Activated naive CD4-positive, alpha-beta T cell treated with anti-CD3 and anti-CD28 coated beads, Interleukin-2, amount 10 ng/mL, durations not matched to agents 7 days and 5 days (primary cell): ENCODE measurements around the gene HOXA1.

Experiments
- CTCF ChIA-PET: fragments of 350-600 bp; sonication (Branson Sonifier 250); formaldehyde crosslinking; loops from one replicate; lab custom pipeline; 2021; ENCODE audit warnings: antibody characterized with exemption; lab: Charles Lee
- DNase-seq: peaks from one replicate; pipeline ENCODE4 v3.0.0-alpha.2; 2020
- H3K27ac Mint-ChIP-seq: one replicate; pipeline ENCODE4 v1.8.0; 2021; ENCODE audit warnings: mild to moderate bottlenecking, moderate library complexity, mixed read lengths
- H3K27me3 Mint-ChIP-seq: one replicate; pipeline ENCODE4 v1.8.0; 2021; ENCODE audit warnings: mild to moderate bottlenecking, mixed read lengths
- H3K36me3 Mint-ChIP-seq: one replicate; pipeline ENCODE4 v1.8.0; 2021; ENCODE audit warnings: mixed read lengths
- H3K4me1 Mint-ChIP-seq: one replicate; pipeline ENCODE4 v1.8.0; 2021; ENCODE audit warnings: mixed read lengths
- H3K4me3 Mint-ChIP-seq: one replicate; pipeline ENCODE4 v1.8.0; 2021; ENCODE audit warnings: mild to moderate bottlenecking, moderate library complexity, mixed read lengths
- H3K9me3 Mint-ChIP-seq: one replicate; pipeline ENCODE4 v1.8.0; 2021; ENCODE audit warnings: mixed read lengths

Gene HOXA1

DNA sequence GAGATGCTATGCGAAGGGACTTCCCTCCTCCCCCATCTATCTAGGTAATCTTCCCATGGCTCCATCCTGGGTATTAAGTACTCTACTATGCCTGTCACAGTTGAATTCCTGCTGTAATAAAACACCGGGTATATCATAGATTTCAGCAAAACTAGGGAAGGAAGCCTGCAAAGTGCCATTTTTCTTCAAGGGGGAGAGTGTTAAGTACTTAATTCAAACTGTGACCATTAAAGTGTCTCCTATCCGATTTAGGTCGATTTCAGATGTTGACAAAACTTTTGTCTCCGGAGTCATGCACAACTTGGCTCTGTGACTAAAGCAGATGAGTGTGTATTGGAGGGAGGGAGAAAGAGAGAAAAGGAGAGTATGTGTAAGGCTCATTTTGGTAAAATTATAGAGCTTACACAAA is 30.2 kb upstream of the HOXA1 start:
- H3K4me1 Mint-ChIP-seq = no peaks in the 10 kb centered on the region
- CTCF ChIA-PET = no interaction called here
- no peaks in the 10 kb centered on the region for H3K9me3 Mint-ChIP-seq
- no peaks in the 10 kb centered on the region for H3K36me3 Mint-ChIP-seq
- no peak for DNase-seq
- peaks cover 26% of the 10 kb centered on the region for H3K27me3 Mint-ChIP-seq
- no peak overlapping the region for H3K27ac Mint-ChIP-seq
- no peak overlapping the region for H3K4me3 Mint-ChIP-seq

DNA sequence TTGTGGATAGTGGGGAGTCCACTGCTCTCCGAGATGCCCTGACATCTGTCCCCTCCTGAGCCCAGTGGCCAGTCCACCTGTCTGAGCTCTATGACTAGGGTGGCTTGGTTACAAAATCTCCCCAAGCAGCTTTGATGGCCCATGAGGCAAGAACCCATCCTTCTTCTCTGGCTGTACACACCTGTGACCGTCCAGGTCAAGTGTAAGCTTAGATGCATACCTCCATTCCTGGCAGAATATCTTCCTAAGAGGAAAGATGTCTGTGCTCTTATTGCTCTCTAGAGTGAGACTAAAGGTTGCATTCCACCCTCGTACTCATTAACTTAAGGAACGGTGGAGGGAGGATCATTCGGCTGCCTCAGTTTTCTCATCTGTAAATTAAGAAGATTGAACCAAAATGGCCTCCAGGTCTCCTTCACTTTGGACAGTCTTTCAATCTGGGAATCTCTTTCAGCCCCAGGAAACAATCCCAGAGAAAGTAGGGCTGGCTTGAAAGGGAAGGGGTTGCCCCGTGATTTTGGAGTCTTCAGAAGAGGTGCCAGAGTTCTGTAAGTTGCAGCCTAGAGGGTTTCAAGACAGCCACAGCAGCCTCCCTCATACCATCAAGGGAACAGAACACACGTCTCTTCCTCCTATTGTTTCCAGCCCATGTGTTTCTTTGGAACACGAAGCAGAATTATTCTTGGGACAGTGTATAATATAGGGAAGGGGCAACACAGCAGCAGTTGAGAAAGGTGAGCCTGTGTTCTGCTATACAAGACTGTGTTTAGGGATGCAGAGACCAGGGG is 29.3 kb upstream of the HOXA1 start:
- no peak overlapping the region for H3K4me3 Mint-ChIP-seq
- H3K27ac Mint-ChIP-seq = no peak overlapping the region
- H3K4me1 Mint-ChIP-seq = no peaks in the 10 kb centered on the region
- DNase-seq = no peak
- peaks cover 26% of the 10 kb centered on the region for H3K27me3 Mint-ChIP-seq
- no peaks in the 10 kb centered on the region for H3K9me3 Mint-ChIP-seq
- CTCF ChIA-PET = no interaction called here
- no peaks in the 10 kb centered on the region for H3K36me3 Mint-ChIP-seq

DNA sequence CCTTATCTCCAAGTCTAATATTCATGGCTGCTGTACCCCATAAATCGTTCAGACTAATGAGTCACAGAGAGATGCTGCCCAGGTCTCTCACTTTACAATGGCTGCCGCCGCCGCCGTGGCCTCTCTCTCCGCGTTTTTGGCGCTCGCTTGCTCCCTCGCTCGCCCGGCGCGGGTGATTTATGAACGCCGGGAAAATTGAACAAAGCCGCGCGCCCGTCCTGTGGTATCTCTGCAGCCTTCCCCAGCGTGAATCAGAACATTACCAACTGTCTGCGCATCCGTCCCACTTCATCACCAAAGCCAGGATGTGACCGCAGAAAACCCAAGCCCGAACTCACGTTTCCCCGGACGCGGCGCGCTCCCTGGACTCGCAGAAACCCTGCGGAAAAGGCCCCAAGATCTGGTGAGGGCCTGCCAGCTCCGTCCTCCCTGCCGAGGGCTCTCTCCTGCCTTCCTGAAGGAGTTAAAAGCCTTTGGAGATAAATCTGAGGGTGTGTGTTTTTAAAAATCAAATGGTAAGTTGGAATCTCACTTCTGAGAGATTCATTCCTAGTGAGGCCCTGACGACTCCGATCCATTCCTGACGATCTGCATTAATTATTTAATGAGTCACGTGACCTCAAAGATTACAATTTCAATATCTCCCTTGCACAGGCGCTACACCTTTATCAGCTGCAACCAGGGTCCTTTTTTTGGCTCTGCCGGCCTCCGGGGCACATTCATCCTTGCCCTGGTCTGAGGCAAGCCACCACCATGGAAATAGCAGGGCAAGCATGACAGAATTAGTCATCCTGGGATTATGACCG is 28.5 kb upstream of the HOXA1 start:
- H3K36me3 Mint-ChIP-seq = no peaks in the 10 kb centered on the region
- DNase-seq = no peak
- H3K9me3 Mint-ChIP-seq = no peaks in the 10 kb centered on the region
- H3K4me3 Mint-ChIP-seq = no peak overlapping the region
- no peak overlapping the region for H3K27ac Mint-ChIP-seq
- peaks cover 26% of the 10 kb centered on the region for H3K27me3 Mint-ChIP-seq
- CTCF ChIA-PET = no interaction called here
- H3K4me1 Mint-ChIP-seq = no peaks in the 10 kb centered on the region

- Mint-ChIP-seq H3K4me1 (no peaks in the 10 kb centered on the region), H3K27me3 (peaks cover 19% of the 10 kb centered on the region), H3K36me3 (no peaks in the 10 kb centered on the region), H3K27ac (no peak overlapping the region), H3K4me3 (no peak overlapping the region), H3K9me3 (no peaks in the 10 kb centered on the region)
- CTCF ChIA-PET = no interaction called here
- DNase-seq = no peak
Observed at GRCh38 chr7:27123477-27124053, 27.8 kb upstream of the HOXA1 start.

DNA sequence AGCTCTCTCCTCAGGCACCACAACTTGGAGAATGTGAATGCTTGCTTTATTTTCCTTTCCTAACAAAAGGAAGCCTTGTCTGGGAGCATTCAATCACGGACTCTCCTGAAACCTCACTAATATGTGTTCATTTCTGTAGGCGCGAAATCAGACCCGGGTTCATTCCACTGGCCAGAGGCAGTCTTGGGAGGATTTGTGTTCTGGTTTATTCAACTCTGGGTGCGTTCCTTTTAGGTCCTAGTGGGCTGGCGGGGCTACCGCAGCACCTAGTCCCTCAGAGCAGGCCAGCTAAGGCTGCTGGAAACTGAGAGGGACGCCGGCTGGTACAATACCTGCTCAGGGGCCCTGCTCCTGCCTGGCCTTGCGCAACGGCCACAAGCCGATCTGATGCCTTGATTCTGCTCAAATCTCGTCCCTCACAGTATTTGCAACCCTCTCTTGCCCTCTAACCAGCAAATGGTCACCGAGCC is 27.2 kb upstream of the HOXA1 start:
- no peaks in the 10 kb centered on the region for H3K9me3 Mint-ChIP-seq
- no peak overlapping the region for H3K27ac Mint-ChIP-seq
- no peak overlapping the region for H3K4me3 Mint-ChIP-seq
- peaks cover 19% of the 10 kb centered on the region for H3K27me3 Mint-ChIP-seq
- H3K36me3 Mint-ChIP-seq = no peaks in the 10 kb centered on the region
- no peak for DNase-seq
- H3K4me1 Mint-ChIP-seq = no peaks in the 10 kb centered on the region
- CTCF ChIA-PET = no interaction called here

- DNase-seq = no peak
- Mint-ChIP-seq H3K36me3 (no peaks in the 10 kb centered on the region), H3K27ac (no peak overlapping the region), H3K9me3 (no peaks in the 10 kb centered on the region), H3K4me3 (no peak overlapping the region), H3K27me3 (peaks cover 18% of the 10 kb centered on the region), H3K4me1 (no peaks in the 10 kb centered on the region)
- CTCF ChIA-PET = no interaction called here
Observed at GRCh38 chr7:27122077-27122910, 26.5 kb upstream of the HOXA1 start.

- Mint-ChIP-seq H3K4me3 (no peak overlapping the region), H3K36me3 (no peaks in the 10 kb centered on the region), H3K27ac (no peak overlapping the region), H3K9me3 (no peaks in the 10 kb centered on the region), H3K4me1 (no peaks in the 10 kb centered on the region), H3K27me3 (peaks cover 15% of the 10 kb centered on the region)
- DNase-seq = no peak
- CTCF ChIA-PET = no interaction called here
Observed at GRCh38 chr7:27121684-27122076, 25.9 kb upstream of the HOXA1 start.

GRCh38 chr7:27119412-27119911 is 23.7 kb upstream of the HOXA1 start:
- peaks cover 14% of the 10 kb centered on the region for H3K27me3 Mint-ChIP-seq
- H3K4me1 Mint-ChIP-seq = no peaks in the 10 kb centered on the region
- DNase-seq = no peak
- H3K27ac Mint-ChIP-seq = no peak overlapping the region
- CTCF ChIA-PET = interaction anchor here (0.9 kb wide), 1 partner anchor 9 kb away, joined by 3 read pairs; no protein-coding TSS in a partner anchor
- H3K9me3 Mint-ChIP-seq = no peaks in the 10 kb centered on the region
- H3K4me3 Mint-ChIP-seq = no peak overlapping the region
- no peaks in the 10 kb centered on the region for H3K36me3 Mint-ChIP-seq

- Mint-ChIP-seq H3K4me1 (no peaks in the 10 kb centered on the region), H3K27ac (no peak overlapping the region), H3K27me3 (peaks cover 12% of the 10 kb centered on the region), H3K9me3 (no peaks in the 10 kb centered on the region), H3K36me3 (no peaks in the 10 kb centered on the region), H3K4me3 (no peak overlapping the region)
- CTCF ChIA-PET = interaction anchor here (1.4 kb wide), 1 partner anchor 43 kb away, joined by 4 read pairs; no protein-coding TSS in a partner anchor
- DNase-seq = no peak
Observed at GRCh38 chr7:27118580-27118979, 22.8 kb upstream of the HOXA1 start.

DNA sequence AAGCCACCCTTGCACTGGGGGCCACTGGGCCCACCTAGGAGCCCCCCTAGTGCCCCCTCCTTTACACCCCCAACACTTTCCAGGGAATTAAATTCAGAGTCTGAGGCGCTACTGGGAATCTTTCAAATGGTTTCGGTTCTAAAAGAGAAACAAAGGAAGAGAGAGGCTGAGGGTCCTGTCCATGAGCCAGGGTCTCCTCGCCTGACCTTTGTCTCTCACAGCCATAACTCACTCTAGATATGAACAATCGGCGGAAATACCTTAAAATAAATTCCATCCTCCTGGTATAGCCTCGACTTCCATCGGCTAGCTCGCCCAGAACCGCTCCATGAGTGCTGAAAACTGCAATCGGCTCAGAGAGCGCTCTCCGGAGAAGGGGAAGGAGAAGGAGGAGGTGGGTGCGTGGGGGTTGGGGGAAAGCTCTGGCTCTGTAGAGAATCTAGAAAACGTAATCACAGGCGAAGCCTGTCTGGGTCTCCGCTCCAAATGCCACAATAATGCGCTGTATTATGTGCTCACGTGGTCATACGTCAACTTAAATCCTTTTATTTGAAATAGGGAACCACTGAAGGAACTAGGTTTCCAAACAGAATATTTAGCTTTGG is 22.2 kb upstream of the HOXA1 start:
- Mint-ChIP-seq H3K4me1 (no peaks in the 10 kb centered on the region), H3K9me3 (no peaks in the 10 kb centered on the region), H3K27ac (no peak overlapping the region), H3K4me3 (no peak overlapping the region), H3K36me3 (no peaks in the 10 kb centered on the region), H3K27me3 (peaks cover 8% of the 10 kb centered on the region)
- CTCF ChIA-PET = interaction anchor here (1.4 kb wide), 1 partner anchor 43 kb away, joined by 4 read pairs; no protein-coding TSS in a partner anchor
- no peak for DNase-seq

DNA sequence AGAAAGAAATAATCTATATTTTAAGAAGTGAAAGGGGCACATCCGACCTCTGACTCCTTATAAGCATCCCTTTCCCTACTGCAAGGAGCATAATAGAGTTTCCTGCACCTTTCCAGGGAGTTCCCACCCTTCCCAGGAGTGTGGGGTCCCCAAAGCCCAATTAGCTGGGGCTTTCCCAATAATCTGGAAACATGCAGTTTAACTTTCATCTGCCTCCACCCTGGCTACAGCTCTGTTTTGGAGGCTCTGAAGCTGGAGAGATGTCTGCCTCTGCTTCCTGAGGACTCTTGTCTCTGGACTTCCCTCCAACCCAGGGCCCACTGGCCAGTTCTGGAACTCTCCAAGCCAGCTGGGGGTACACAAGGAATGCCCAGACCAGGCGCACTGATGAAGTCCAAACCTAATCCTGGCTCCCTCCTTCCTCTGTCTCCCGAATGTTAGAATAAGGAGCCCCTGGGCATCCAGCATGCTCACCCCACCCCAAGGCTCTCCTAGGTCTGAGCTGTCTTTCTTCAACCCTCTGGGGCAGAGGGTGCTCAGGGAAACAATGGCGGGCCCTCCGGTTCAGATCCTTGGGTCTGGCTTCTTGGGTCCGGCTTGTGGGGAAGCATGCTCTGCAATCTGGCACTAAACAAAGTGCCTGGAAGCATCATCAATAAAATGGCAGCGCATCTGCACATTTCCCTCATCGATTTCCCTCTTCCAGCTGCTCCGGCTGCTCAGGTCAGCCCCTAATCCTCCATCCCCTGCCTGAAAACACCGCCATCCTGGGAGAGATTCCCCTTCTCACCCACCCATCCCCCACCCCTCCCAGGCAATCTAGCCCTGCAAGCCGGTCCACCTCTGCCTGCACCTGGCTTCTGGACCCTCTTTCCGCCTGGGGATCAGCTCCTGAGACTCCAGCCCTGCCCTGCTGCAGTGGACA is 21.4 kb upstream of the HOXA1 start:
- no peaks in the 10 kb centered on the region for H3K4me1 Mint-ChIP-seq
- no peak for DNase-seq
- H3K9me3 Mint-ChIP-seq = no peaks in the 10 kb centered on the region
- no peaks in the 10 kb centered on the region for H3K36me3 Mint-ChIP-seq
- H3K27me3 Mint-ChIP-seq = peaks cover 8% of the 10 kb centered on the region
- CTCF ChIA-PET = interaction anchor here (1.4 kb wide), 1 partner anchor 44 kb away, joined by 4 read pairs; no protein-coding TSS in a partner anchor
- H3K27ac Mint-ChIP-seq = no peak overlapping the region
- H3K4me3 Mint-ChIP-seq = no peak overlapping the region

GRCh38 chr7:27116031-27116961 is 20.5 kb upstream of the HOXA1 start:
- no peak overlapping the region for H3K27ac Mint-ChIP-seq
- DNase-seq = no peak
- H3K36me3 Mint-ChIP-seq = no peaks in the 10 kb centered on the region
- CTCF ChIA-PET = no interaction called here
- no peaks in the 10 kb centered on the region for H3K4me1 Mint-ChIP-seq
- no peaks in the 10 kb centered on the region for H3K9me3 Mint-ChIP-seq
- peaks cover 8% of the 10 kb centered on the region for H3K27me3 Mint-ChIP-seq
- H3K4me3 Mint-ChIP-seq = no peak overlapping the region
